Measurements from ENCODE around the gene SRP9. TPM values are rescaled to one million over a fixed set of nuclear protein-coding genes. Genes with fewer than 3 reads are reported as not detected.

Gene SRP9
- total and polyA plus RNA-seq, 9 donors, result 151 to 239 (median 187) TPM

- Histone ChIP-seq H3K36me3 (no peaks in the 10 kb centered on the region), H3K4me1 (ENCODE audit: insufficient read depth) (peaks cover 16% of the 10 kb centered on the region), H3K27me3 (no peaks in the 10 kb centered on the region), H3K9me3 (no peaks in the 10 kb centered on the region), H3K4me3 (no peak overlapping the region), H3K27ac (no peak overlapping the region)
- WGBS, 3 donors, result 67 to 69% (median 69%) methylated on average over 5 of the region's 5 CpGs
- intact Hi-C loops (cut with DNase I), result no loop called here
- peak in 4 of 5 donors; percentile 10 to 19 (median 14) for DNase-seq
- TF ChIP-seq CTCF (IDR thresholded peaks at IDR 0.05) (no peak), EP300 (IDR thresholded peaks at IDR 0.05) (no peak), POLR2A (IDR thresholded peaks at IDR 0.05) (no peak)
Measured at GRCh38 chr1:225762002-225762441, 15.6 kb upstream of the SRP9 start.

DNA sequence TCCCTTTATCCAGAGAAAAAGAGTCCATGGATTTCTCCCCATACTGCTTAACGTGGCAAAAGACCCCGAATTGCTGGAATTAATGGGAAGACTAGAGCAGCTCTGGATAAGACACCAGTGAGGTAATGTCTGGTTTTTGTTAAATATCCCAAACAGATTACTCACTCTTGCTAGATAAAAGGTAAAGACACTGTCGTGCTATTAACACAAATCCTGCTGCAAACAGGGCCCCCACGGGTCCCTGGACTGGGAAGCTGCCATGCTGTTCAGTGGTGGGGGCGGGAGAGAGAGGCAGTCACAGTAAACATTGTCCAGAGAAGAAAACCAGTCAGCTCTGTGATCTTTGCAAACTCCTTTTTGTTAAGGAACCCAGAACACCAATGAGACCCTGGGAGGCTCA, 15.2 kb upstream of the SRP9 start:
- TF ChIP-seq POLR2A (IDR thresholded peaks at IDR 0.05) (no peak), EP300 (IDR thresholded peaks at IDR 0.05) (no peak), CTCF (IDR thresholded peaks at IDR 0.05) (no peak)
- intact Hi-C loops (cut with DNase I), result no loop called here

GRCh38 chr1:225763716-225764548, 13.7 kb upstream of the SRP9 start:
- no peaks in the 10 kb centered on the region for H3K9me3 ChIP-seq
- H3K4me1 ChIP-seq (ENCODE audit: insufficient read depth), result peaks cover 32% of the 10 kb centered on the region
- TF ChIP-seq POLR2A (IDR thresholded peaks at IDR 0.05) (no peak), EP300 (IDR thresholded peaks at IDR 0.05) (no peak), CTCF (IDR thresholded peaks at IDR 0.05) (no peak)
- peak overlapping the region in 1 of 2 donors; percentile 15 for H3K27ac ChIP-seq
- peak; percentile 40 to 65 (median 43) for DNase-seq
- no peak overlapping the region for H3K4me3 ChIP-seq
- H3K27me3 ChIP-seq, result no peaks in the 10 kb centered on the region
- H3K36me3 ChIP-seq, result no peaks in the 10 kb centered on the region
- intact Hi-C loops (cut with DNase I), result no loop called here
- WGBS, 3 donors, result 6 to 8% (median 6%) methylated on average over 9 of the region's 9 CpGs

More for the DNA sequence above, 15.2 kb upstream of the SRP9 start:
- peak in 3 of 5 donors; percentile 12 to 31 (median 16) for DNase-seq
- Histone ChIP-seq H3K4me1 (ENCODE audit: insufficient read depth) (peaks cover 19% of the 10 kb centered on the region), H3K9me3 (no peaks in the 10 kb centered on the region), H3K27ac (no peak overlapping the region), H3K36me3 (no peaks in the 10 kb centered on the region), H3K4me3 (no peak overlapping the region), H3K27me3 (no peaks in the 10 kb centered on the region)
- WGBS, 3 donors, result 26 to 30% (median 28%) methylated on average over 5 of the region's 5 CpGs

- intact Hi-C loops (cut with DNase I), result loop anchor here in 3 of 4 donors (5.0 kb wide), 2 partner anchors 114 to 204 kb away; partner anchors contain the start of gene ENAH (in 3 of the 3)
- WGBS, 3 donors, result 96 to 97% (median 97%) methylated on average over 6 of the region's 6 CpGs
- H3K27ac ChIP-seq, result peak overlapping the region in 1 of 2 donors; percentile 85
- no peaks in the 10 kb centered on the region for H3K27me3 ChIP-seq
- H3K36me3 ChIP-seq, result no peaks in the 10 kb centered on the region
- peak in 2 of 5 donors; percentile 4 to 7 for DNase-seq
- no peak overlapping the region for H3K4me3 ChIP-seq
- TF ChIP-seq POLR2A (IDR thresholded peaks at IDR 0.05) (no peak), EP300 (IDR thresholded peaks at IDR 0.05) (no peak), CTCF (IDR thresholded peaks at IDR 0.05) (no peak)
- no peaks in the 10 kb centered on the region for H3K9me3 ChIP-seq
- peaks cover 45% of the 10 kb centered on the region for H3K4me1 ChIP-seq (ENCODE audit: insufficient read depth)
Measured at GRCh38 chr1:225765982-225766674, 11.5 kb upstream of the SRP9 start.
